Stomach (tissue), 9 donors: ENCODE measurements around the gene ANK2. TPM values are rescaled to one million over a fixed set of nuclear protein-coding genes. Genes with fewer than 3 reads are reported as not detected.

Source experiments
- DNase-seq, 2 donors: peaks; one replicate each; pipeline versions ENCODE4 v3.0.0 to v3.0.0-alpha.2; 2013 to 2019
- H3K27ac ChIP-seq, 5 donors: fragments of 200-600 bp in 4 of 5; sonication (generic) in 4 of 5; one replicate each; pipeline ENCODE4 v1.5.1; 2013 to 2019; ENCODE audit warnings: mild to moderate bottlenecking in 1 of 5, moderate library complexity in 1 of 5
- H3K27me3 ChIP-seq, 3 donors: fragments of 200-600 bp; sonication (generic); one replicate each; pipeline ENCODE4 v1.5.1; 2017 to 2019; ENCODE audit warnings: mixed run types in 1 of 3
- H3K36me3 ChIP-seq, 4 donors: fragments of 200-600 bp; sonication (generic); 1 replicate in 3 of 4; 2 replicates in 1 of 4; pipeline ENCODE4 v1.5.1; 2016 to 2019
- H3K4me1 ChIP-seq, 4 donors: fragments of 200-600 bp; sonication (generic); one replicate each; pipeline ENCODE4 v1.5.1; 2016 to 2019
- H3K4me3 ChIP-seq, 4 donors: fragments of 200-600 bp; sonication (generic) in 3 of 4; one replicate each; pipeline ENCODE4 v1.5.1; 2016 to 2019; ENCODE audit warnings: mild to moderate bottlenecking in 1 of 4
- H3K9me3 ChIP-seq, 4 donors: fragments of 200-600 bp; sonication (generic); one replicate each; pipeline ENCODE4 v1.5.1; 2016 to 2019
- EP300 ChIP-seq: sonication (generic); formaldehyde crosslinking; IDR thresholded peaks from one replicate; pipeline ENCODE4 v1.6.1; 2017; ENCODE audit warnings: antibody characterized with exemption
- POLR2A ChIP-seq, 4 donors: fragments of 450-650 bp; IDR thresholded peaks; one replicate each; pipeline ENCODE4 v1.6.1; 2016; ENCODE audit warnings: antibody characterized with exemption in 4 of 4, control low read depth in 2 of 4, mild to moderate bottlenecking in 1 of 4, moderate library complexity in 1 of 4
- POLR2AphosphoS5 ChIP-seq, 3 donors: sonication (generic); formaldehyde crosslinking; IDR thresholded peaks; one replicate each; pipeline ENCODE4 v1.6.1; 2016; ENCODE audit warnings: antibody characterized with exemption in 3 of 3
- WGBS, 5 donors: extraction: QIAGEN DNeasy Blood & Tissue Kit in 3 of 5; methylation state at CpG; one replicate each; pipeline versions ENCODE4 v1.1.5 to v1.1.7; 2013 to 2018; 5-methylcytosine and 5-hydroxymethylcytosine counted together
- intact Hi-C: fragments of 100-400 bp; cut with DNase I; formaldehyde crosslinking; loops from one replicate; pipeline ENCODE4 v1.15.1; 2023; ENCODE audit warnings: low total_unique reads
- polyA plus RNA-seq, 3 donors: library from polyadenylated mRNA; stranded (reverse); fragments of 200-250 nt; gene quantifications; one replicate each; pipeline ENCODE4 v1.2.3, GENCODE V29; 2013
- total RNA-seq, 5 donors: library from RNA; depleted of rRNA; stranded (reverse); fragments of >200 nt; gene quantifications; one replicate each; pipeline versions ENCODE4 v1.1.0 to v1.2.3, GENCODE V29; 2014 to 2016
- TF ChIP-seq, protein P1 (sequence below), 7 experiments: fragments of 450-650 bp in 4 of 7; fragments of 200-600 bp in 3 of 7; sonication (generic) in 3 of 7; IDR thresholded peaks; one replicate each; pipeline ENCODE4 v1.5.1; 2016 to 2019; ENCODE audit warnings: antibody characterized with exemption in 7 of 7, control low read depth in 2 of 7, mild to moderate bottlenecking in 1 of 7
- donor health status: healthy with polysubstance abuse.
- donor health status: Bipolar disorder and iron deficiency.
- donor health status: healthy.

ANK2 gene
- total and polyA plus RNA-seq, 8 donors: 1.9 to 123 (median 13.8) TPM

DNA sequence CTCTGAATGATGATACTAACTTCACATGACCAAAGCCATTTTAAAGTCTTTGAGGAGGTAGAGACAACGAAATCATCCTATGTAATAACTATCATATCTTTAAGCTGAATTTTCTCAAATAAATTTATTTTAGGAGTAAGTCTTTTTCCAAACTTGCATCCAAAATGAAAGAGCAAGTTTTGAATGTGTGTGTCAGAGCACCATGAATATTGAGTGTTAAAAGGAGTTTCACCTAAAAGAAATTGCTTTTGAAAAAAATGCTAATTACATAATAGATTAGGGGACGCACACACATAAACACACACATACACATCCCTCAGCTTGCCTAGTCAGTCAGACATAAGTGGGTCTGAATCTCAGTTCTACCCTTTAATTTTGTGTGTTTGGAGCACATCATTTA, 1.9 kb downstream of the ANK2 start:
- Histone ChIP-seq H3K27me3 (no peaks in the 10 kb centered on the region), H3K36me3 (no peaks in the 10 kb centered on the region), H3K4me1 (no peaks in the 10 kb centered on the region), H3K9me3 (no peaks in the 10 kb centered on the region), H3K4me3 (no peak overlapping the region), H3K27ac (no peak overlapping the region)
- TF ChIP-seq, protein P1, sequence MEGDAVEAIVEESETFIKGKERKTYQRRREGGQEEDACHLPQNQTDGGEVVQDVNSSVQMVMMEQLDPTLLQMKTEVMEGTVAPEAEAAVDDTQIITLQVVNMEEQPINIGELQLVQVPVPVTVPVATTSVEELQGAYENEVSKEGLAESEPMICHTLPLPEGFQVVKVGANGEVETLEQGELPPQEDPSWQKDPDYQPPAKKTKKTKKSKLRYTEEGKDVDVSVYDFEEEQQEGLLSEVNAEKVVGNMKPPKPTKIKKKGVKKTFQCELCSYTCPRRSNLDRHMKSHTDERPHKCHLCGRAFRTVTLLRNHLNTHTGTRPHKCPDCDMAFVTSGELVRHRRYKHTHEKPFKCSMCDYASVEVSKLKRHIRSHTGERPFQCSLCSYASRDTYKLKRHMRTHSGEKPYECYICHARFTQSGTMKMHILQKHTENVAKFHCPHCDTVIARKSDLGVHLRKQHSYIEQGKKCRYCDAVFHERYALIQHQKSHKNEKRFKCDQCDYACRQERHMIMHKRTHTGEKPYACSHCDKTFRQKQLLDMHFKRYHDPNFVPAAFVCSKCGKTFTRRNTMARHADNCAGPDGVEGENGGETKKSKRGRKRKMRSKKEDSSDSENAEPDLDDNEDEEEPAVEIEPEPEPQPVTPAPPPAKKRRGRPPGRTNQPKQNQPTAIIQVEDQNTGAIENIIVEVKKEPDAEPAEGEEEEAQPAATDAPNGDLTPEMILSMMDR (IDR thresholded peaks at IDR 0.05): no peak
- TF ChIP-seq EP300 (no peak), POLR2AphosphoS5 (IDR thresholded peaks at IDR 0.05) (no peak), POLR2A (IDR thresholded peaks at IDR 0.05) (no peak)
- intact Hi-C loops: no loop called here
- WGBS, 5 donors: 61 to 91% (median 82%) methylated on average over 2 of the region's 2 CpGs
- DNase-seq: no peak

DNA sequence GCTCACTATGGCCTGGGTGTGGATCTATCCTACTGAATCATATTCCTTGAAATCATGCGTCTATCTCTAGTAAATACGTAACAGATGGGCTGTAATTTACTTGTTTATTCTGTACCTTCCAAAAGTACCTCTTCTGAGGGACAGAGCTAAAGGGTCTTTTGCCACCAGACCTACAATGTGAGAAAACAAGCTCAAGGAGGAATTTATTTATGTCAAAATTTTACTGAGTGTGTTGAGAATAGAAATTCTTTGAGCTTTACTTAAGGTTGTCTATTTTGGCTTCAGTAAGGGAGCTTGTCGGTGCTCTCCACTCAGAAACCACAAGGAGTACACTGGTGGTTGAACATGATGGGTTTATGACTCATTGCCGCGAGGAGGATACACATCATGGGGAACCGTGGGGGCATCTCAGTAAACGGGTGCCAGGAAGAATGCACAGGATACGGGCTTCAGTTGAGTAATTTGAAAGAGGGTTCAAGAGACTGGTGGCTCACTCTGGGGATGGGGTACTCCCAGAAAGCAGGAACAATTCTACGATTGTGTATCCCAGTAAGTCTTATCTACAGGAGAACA, 3.0 kb downstream of the ANK2 start:
- WGBS, 5 donors: 71 to 82% (median 75%) methylated on average over 9 of the region's 9 CpGs
- intact Hi-C loops: no loop called here

DNA sequence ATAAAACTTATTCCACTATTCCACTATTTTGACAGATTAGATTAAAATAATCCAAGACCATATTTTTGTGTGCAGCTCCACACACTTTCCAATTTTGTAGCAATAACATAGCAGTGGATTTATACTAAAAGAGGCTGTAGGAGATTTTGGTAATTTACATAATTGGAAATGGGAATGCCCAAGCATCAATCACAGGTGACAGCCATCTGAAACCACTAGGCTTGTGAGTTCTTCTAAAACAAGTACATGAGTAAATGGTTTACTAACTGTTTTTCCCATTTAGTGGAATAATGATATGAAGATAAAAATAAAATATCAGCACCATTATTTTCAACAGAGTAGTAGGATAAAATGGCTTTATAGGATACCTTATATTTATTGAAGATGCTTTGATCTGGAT, 4.4 kb downstream of the ANK2 start:
- Histone ChIP-seq H3K36me3 (no peaks in the 10 kb centered on the region), H3K9me3 (no peaks in the 10 kb centered on the region), H3K27me3 (no peaks in the 10 kb centered on the region), H3K4me1 (no peaks in the 10 kb centered on the region), H3K27ac (no peak overlapping the region), H3K4me3 (no peak overlapping the region)
- intact Hi-C loops: no loop called here
- TF ChIP-seq POLR2A (IDR thresholded peaks at IDR 0.05) (no peak), POLR2AphosphoS5 (IDR thresholded peaks at IDR 0.05) (no peak), EP300 (no peak)
- TF ChIP-seq, protein P1 (IDR thresholded peaks at IDR 0.05): no peak
- no peak for DNase-seq

More for the DNA sequence above, 3.0 kb downstream of the ANK2 start:
- no peaks in the 10 kb centered on the region for H3K27me3 ChIP-seq
- no peaks in the 10 kb centered on the region for H3K4me1 ChIP-seq
- no peaks in the 10 kb centered on the region for H3K36me3 ChIP-seq
- no peaks in the 10 kb centered on the region for H3K9me3 ChIP-seq
- H3K4me3 ChIP-seq: no peak overlapping the region
- no peak for DNase-seq
- TF ChIP-seq EP300 (no peak), POLR2A (IDR thresholded peaks at IDR 0.05) (no peak), POLR2AphosphoS5 (IDR thresholded peaks at IDR 0.05) (no peak)
- TF ChIP-seq, protein P1 (IDR thresholded peaks at IDR 0.05): no peak
- no peak overlapping the region for H3K27ac ChIP-seq

DNA sequence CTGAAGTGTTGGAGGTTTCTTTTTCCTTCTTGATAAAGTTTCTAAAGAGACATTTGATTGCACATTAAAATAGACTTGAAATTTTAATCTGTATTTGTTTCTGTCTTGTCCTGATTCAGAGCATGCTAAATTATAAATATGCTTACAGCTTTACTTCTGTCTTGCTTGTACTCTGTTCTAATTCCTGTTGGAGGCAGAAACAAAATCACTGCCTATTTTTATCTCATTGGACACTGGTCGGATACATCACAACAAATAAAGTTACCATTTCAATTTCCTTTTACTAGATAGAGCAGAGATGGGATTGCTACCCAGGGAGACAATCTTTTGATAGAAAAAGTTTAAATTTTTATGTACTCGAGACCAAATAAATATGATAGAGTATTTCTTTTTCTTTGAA, 6.9 kb downstream of the ANK2 start:
- Histone ChIP-seq H3K4me3 (no peak overlapping the region), H3K9me3 (no peaks in the 10 kb centered on the region), H3K27ac (no peak overlapping the region), H3K27me3 (no peaks in the 10 kb centered on the region), H3K4me1 (no peaks in the 10 kb centered on the region), H3K36me3 (no peaks in the 10 kb centered on the region)
- WGBS, 5 donors: 65 to 82% (median 81%) methylated on average over 2 of the region's 2 CpGs
- intact Hi-C loops: no loop called here
- TF ChIP-seq POLR2A (IDR thresholded peaks at IDR 0.05) (no peak), POLR2AphosphoS5 (IDR thresholded peaks at IDR 0.05) (no peak), EP300 (no peak)
- TF ChIP-seq, protein P1 (IDR thresholded peaks at IDR 0.05): no peak
- no peak for DNase-seq
